AG04449 (cell line): ENCODE data around the gene TM9SF3.
A peak's percentile ranks its signal among the peaks of the same experiment; 100 is the strongest.

ENCODE experiments used
- CTCF ChIA-PET: fragments of 350-600 bp; formaldehyde crosslinking; extraction: SDS; loops from one replicate; lab custom pipeline; 2021; ENCODE audit warnings: antibody characterized with exemption; lab: Yijun Ruan, JAX
- POLR2A ChIA-PET: fragments of 400-600, 350-600 bp; formaldehyde crosslinking; extraction: SDS; loops from one replicate; lab custom pipeline; 2020; ENCODE audit warnings: antibody characterized with exemption, inconsistent platforms; lab: Yijun Ruan, JAX
- DNase-seq: peaks from one replicate; pipeline ENCODE4 v3.0.0-alpha.2; 2010; ENCODE audit warnings: low read depth, low spot score
- H3K4me3 ChIP-seq: 2 replicates; pipeline ENCODE4 v1.5.1; 2011; ENCODE audit warnings: low read depth, mild to moderate bottlenecking, control low read depth, low read length
- CTCF ChIP-seq: IDR thresholded peaks from one replicate; pipeline ENCODE4 v1.5.1; 2011; ENCODE audit warnings: mild to moderate bottlenecking, moderate library complexity, low read length, control low read depth, inconsistent platforms; ENCODE audit not compliant: insufficient read depth; ENCODE audit errors: missing control alignments

Gene TM9SF3

GRCh38 chr10:96488161-96488935 is 98.5 kb downstream of the TM9SF3 start:
- DNase-seq = no peak
- CTCF ChIA-PET = interaction anchor here (0.7 to 2.6 kb wide), 5 partner anchors 9 to 118 kb away, joined by 3 to 7 read pairs (median 4); partner anchors contain the start of gene TLL2
- POLR2A ChIA-PET = no interaction called here
- H3K4me3 ChIP-seq = no peak overlapping the region
- no peak for TF ChIP-seq CTCF

DNA sequence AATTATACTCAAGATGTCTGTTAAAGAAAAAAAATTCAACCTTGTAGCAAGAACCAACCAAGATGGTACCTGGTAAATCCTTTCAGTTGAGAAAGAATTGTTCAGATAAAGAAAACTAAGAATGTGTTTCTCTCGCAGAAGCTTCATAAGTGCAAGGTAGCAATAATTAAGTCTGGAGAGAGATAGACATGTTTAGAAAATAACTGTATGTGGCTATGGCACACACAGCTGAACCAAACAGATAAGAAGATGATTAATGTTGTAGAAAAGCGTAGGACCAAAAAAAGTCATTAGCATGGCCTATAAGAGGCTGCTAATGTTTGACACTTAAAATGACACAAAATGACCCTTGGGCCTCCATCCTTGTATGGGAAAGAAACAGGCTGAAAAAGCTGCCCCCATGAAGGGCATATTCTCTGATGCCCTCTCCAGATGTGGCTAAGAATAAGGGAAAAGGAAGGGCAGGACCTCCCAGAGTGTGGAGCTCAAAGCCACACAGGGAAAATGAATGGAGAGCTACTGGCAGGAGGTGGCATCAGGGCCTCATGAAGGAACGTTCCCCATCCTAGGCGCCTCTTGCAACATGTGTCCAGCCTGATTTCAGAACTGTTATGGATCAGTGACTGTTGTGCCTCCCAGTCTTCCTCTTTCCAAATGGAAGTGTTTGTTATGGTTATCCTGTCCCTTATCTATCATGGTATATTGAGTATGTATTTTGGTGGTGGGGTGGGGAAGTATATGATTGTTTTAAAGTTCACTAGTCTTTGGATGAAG is 103.8 kb downstream of the TM9SF3 start:
- CTCF ChIA-PET = interaction anchor here (2.1 kb wide), 1 partner anchor 14 kb away, joined by 9 read pairs; no protein-coding TSS in a partner anchor
- POLR2A ChIA-PET = no interaction called here

DNA sequence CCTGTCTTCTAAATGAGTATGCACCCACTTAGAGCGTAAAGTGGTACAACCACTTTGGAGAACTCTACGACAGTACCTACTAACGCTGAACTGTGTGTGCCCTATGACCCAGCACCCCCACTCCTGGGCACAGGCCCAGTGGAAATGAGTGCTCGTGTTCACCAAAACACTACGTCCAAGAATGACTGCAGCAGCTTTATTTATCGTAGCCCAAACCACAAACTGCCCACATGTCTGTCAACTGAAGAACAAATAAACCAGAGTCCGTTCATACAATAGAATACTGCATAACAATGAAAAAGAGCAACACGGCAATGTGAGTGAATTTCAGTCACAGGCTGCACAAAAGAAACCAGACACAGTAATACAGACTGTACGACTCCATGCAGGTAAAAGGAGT is 108.5 kb downstream of the TM9SF3 start:
- no peak overlapping the region for H3K4me3 ChIP-seq
- ChIA-PET POLR2A (no interaction called here), CTCF (no interaction called here)
- no peak for TF ChIP-seq CTCF
- DNase-seq = no peak

More for the DNA sequence above, 103.8 kb downstream of the TM9SF3 start:
- no peak for TF ChIP-seq CTCF
- DNase-seq = no peak
- H3K4me3 ChIP-seq = no peak overlapping the region

GRCh38 chr10:96473866-96474265 is 112.9 kb downstream of the TM9SF3 start:
- TF ChIP-seq CTCF = no peak
- ChIA-PET POLR2A (no interaction called here), CTCF (no interaction called here)
- no peak for DNase-seq
- no peak overlapping the region for H3K4me3 ChIP-seq

GRCh38 chr10:96470116-96470743 is 116.6 kb downstream of the TM9SF3 start:
- TF ChIP-seq CTCF = peak; percentile 69
- CTCF ChIA-PET = interaction anchor here (0.7 to 2.6 kb wide), 12 partner anchors 11 to 111 kb away, joined by 3 to 9 read pairs (median 4); partner anchors contain the start of gene TLL2
- DNase-seq = no peak
- POLR2A ChIA-PET = no interaction called here
- H3K4me3 ChIP-seq = no peak overlapping the region
